ENCODE results near the gene PTPRQ. TPM values are rescaled to one million over a fixed set of nuclear protein-coding genes. Genes with fewer than 3 reads are reported as not detected.
A peak's percentile ranks its signal among the peaks of the same experiment; 100 is the strongest.

The PTPRQ gene
- total RNA-seq, 1 donor from 2014 or later = 0.25 TPM

DNA sequence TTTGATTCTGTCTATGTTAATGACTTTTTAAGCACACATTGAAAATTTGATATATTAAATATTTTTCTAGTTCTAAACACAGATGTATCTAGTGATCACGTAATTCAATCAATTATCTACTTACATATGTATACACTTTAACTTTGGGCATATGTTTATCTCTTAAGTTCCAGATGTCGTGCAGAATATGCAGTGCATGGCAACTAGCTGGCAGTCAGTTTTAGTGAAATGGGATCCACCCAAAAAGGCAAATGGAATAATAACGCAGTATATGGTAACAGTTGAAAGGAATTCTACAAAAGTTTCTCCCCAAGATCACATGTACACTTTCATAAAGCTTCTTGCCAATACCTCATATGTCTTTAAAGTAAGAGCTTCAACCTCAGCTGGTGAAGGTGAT, 105.3 kb downstream of the PTPRQ start:
- TF ChIP-seq POLR2AphosphoS5 (IDR thresholded peaks at IDR 0.05; ENCODE audit: insufficient read depth in 1 of 2, low read depth in 1 of 2) (no peak), POLR2A (IDR thresholded peaks at IDR 0.05) (no peak)
- TF ChIP-seq, protein P1, sequence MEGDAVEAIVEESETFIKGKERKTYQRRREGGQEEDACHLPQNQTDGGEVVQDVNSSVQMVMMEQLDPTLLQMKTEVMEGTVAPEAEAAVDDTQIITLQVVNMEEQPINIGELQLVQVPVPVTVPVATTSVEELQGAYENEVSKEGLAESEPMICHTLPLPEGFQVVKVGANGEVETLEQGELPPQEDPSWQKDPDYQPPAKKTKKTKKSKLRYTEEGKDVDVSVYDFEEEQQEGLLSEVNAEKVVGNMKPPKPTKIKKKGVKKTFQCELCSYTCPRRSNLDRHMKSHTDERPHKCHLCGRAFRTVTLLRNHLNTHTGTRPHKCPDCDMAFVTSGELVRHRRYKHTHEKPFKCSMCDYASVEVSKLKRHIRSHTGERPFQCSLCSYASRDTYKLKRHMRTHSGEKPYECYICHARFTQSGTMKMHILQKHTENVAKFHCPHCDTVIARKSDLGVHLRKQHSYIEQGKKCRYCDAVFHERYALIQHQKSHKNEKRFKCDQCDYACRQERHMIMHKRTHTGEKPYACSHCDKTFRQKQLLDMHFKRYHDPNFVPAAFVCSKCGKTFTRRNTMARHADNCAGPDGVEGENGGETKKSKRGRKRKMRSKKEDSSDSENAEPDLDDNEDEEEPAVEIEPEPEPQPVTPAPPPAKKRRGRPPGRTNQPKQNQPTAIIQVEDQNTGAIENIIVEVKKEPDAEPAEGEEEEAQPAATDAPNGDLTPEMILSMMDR (IDR thresholded peaks at IDR 0.05) = no peak
- Histone ChIP-seq H3K36me3 (no peaks in the 10 kb centered on the region), H3K27me3 (no peaks in the 10 kb centered on the region), H3K27ac (no peak overlapping the region), H3K9me3 (no peaks in the 10 kb centered on the region), H3K4me3 (no peak overlapping the region), H3K4me1 (peaks cover 15% of the 10 kb centered on the region)
- DNase-seq (ENCODE audit: extremely low spot score in 2 of 2) = no peak
- intact Hi-C loops (cut with DNase I) = no loop called here

DNA sequence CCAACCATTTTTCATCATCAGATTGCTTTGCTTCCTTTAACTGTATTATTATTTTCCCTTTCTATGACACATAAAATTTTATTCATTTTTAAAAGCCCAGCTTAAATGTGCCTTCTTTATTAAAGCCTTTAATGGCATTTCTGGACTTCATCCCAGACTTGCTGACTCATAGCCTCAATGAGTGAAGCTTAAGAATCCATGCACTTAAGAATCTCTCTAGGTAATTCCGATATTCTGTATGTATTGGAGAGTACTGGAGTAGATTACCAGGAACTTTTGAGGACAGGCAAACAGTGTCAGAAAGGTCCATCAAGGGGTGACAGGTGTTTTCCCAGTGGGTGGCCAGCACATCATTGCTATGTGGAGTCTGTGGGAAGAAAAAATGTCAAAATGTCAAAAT, 107.9 kb downstream of the PTPRQ start:
- intact Hi-C loops (cut with DNase I) = no loop called here
- H3K4me3 ChIP-seq = no peak overlapping the region
- H3K27me3 ChIP-seq = no peaks in the 10 kb centered on the region
- no peaks in the 10 kb centered on the region for H3K36me3 ChIP-seq
- no peak for DNase-seq (ENCODE audit: extremely low spot score in 2 of 2)
- TF ChIP-seq, protein P1 (IDR thresholded peaks at IDR 0.05) = no peak
- TF ChIP-seq POLR2A (IDR thresholded peaks at IDR 0.05) (no peak), POLR2AphosphoS5 (IDR thresholded peaks at IDR 0.05; ENCODE audit: insufficient read depth in 1 of 2, low read depth in 1 of 2) (peak in 1 of 2 donors; percentile 87)
- H3K4me1 ChIP-seq = peaks cover 15% of the 10 kb centered on the region
- peak overlapping the region; percentile 19 for H3K27ac ChIP-seq
- H3K9me3 ChIP-seq = no peaks in the 10 kb centered on the region

GRCh38 chr12:80553316-80553715, 109.3 kb downstream of the PTPRQ start:
- no peaks in the 10 kb centered on the region for H3K36me3 ChIP-seq
- no peaks in the 10 kb centered on the region for H3K9me3 ChIP-seq
- peak overlapping the region; percentile 10 for H3K27ac ChIP-seq
- H3K4me1 ChIP-seq = peaks cover 15% of the 10 kb centered on the region
- TF ChIP-seq POLR2AphosphoS5 (IDR thresholded peaks at IDR 0.05; ENCODE audit: insufficient read depth in 1 of 2, low read depth in 1 of 2) = peak in 1 of 2 donors; percentile 56
- no peak for TF ChIP-seq POLR2A (IDR thresholded peaks at IDR 0.05)
- no peak for DNase-seq (ENCODE audit: extremely low spot score in 2 of 2)
- no peak overlapping the region for H3K4me3 ChIP-seq
- H3K27me3 ChIP-seq = no peaks in the 10 kb centered on the region
- intact Hi-C loops (cut with DNase I) = no loop called here

DNA sequence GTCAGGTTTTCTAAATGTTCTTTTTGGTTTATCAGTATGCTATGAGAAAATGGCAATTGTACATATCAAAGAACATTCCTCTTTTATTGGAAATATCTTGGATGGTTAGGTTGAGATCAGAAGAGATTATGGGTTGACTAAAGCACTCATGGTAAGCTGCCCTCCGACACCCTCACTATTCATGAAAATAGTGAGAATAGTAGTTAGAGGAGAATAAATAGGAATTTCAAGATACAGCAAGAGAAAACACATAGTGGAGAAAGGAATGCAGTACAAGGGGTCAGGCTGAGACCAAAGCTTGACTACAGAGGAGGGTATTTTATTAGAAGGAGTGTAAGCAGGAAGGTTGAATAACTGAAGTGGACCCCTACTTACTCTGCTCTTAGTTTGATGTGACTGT, 112.5 kb downstream of the PTPRQ start:
- DNase-seq (ENCODE audit: extremely low spot score in 2 of 2) = no peak
- intact Hi-C loops (cut with DNase I) = no loop called here
- Histone ChIP-seq H3K36me3 (no peaks in the 10 kb centered on the region), H3K4me1 (peaks cover 11% of the 10 kb centered on the region), H3K27me3 (no peaks in the 10 kb centered on the region), H3K9me3 (no peaks in the 10 kb centered on the region), H3K27ac (no peak overlapping the region), H3K4me3 (no peak overlapping the region)
- TF ChIP-seq POLR2AphosphoS5 (IDR thresholded peaks at IDR 0.05; ENCODE audit: insufficient read depth in 1 of 2, low read depth in 1 of 2) = no peak
- TF ChIP-seq, protein P1 (IDR thresholded peaks at IDR 0.05) = no peak
- TF ChIP-seq POLR2A (IDR thresholded peaks at IDR 0.05) = no peak

- H3K4me3 ChIP-seq = no peak overlapping the region
- TF ChIP-seq POLR2A (IDR thresholded peaks at IDR 0.05) = no peak
- TF ChIP-seq, protein P1 (IDR thresholded peaks at IDR 0.05) = no peak
- TF ChIP-seq POLR2AphosphoS5 (IDR thresholded peaks at IDR 0.05; ENCODE audit: insufficient read depth in 1 of 2, low read depth in 1 of 2) = no peak
- no peak for DNase-seq (ENCODE audit: extremely low spot score in 2 of 2)
- no peaks in the 10 kb centered on the region for H3K36me3 ChIP-seq
- no peaks in the 10 kb centered on the region for H3K27me3 ChIP-seq
- intact Hi-C loops (cut with DNase I) = no loop called here
- H3K9me3 ChIP-seq = no peaks in the 10 kb centered on the region
- no peak overlapping the region for H3K27ac ChIP-seq
- H3K4me1 ChIP-seq = no peaks in the 10 kb centered on the region
These were observed 115.7 kb downstream of the PTPRQ start for GRCh38 chr12:80559766-80560165.

Measured in vagina (tissue), 2 donors.